Body of pancreas (tissue), 4 donors: ENCODE measurements around the gene NME4. TPM values are rescaled to one million over a fixed set of nuclear protein-coding genes. Genes with fewer than 3 reads are reported as not detected.

ENCODE experiments used
- ATAC-seq: fragments of 150-250 bp; one replicate; pipeline ENCODE4 v1.9.1; 2016
- DNase-seq, 4 donors: peaks; one replicate each; pipeline ENCODE4 v3.0.0-alpha.2; 2019
- H3K27ac ChIP-seq, 4 donors: fragments of 200-600 bp; sonication (generic); 1 replicate in 3 of 4; 2 replicates in 1 of 4; pipeline versions ENCODE4 v1.5.1 to v1.6.1; 2016 to 2019; ENCODE audit warnings: mild to moderate bottlenecking in 1 of 4, mixed read lengths in 1 of 4, moderate library complexity in 1 of 4
- H3K27me3 ChIP-seq, 2 donors: fragments of 200-600 bp; sonication (generic); one replicate each; pipeline ENCODE4 v1.6.0; 2016; ENCODE audit warnings: mild to moderate bottlenecking in 1 of 2
- H3K36me3 ChIP-seq, 2 donors: fragments of 200-600 bp; sonication (generic); replicated peaks in 1 of 2; 2 replicates each; pipeline ENCODE4 v1.5.1; 2016; ENCODE audit warnings: low read depth in 2 of 2; ENCODE audit not compliant: insufficient read depth in 1 of 2
- H3K4me1 ChIP-seq: fragments of 200-600 bp; sonication (generic); one replicate; pipeline ENCODE4 v1.6.0; 2016
- H3K4me3 ChIP-seq, 2 donors: fragments of 200-600 bp; sonication (generic); 1 replicate in 1 of 2; 2 replicates in 1 of 2; pipeline ENCODE4 v1.5.1; 2016 to 2019
- H3K9me3 ChIP-seq, 3 donors: fragments of 200-600 bp; sonication (generic); 1 replicate in 2 of 3; 2 replicates in 1 of 3; pipeline ENCODE4 v1.5.1; 2016
- POLR2A ChIP-seq, 3 donors: fragments of 450-650 bp; IDR thresholded peaks; one replicate each; pipeline ENCODE4 v1.6.1; 2016; ENCODE audit warnings: antibody characterized with exemption in 3 of 3, mild to moderate bottlenecking in 2 of 3
- WGBS, 2 donors: methylation state at CpG; one replicate each; pipeline ENCODE4 v1.1.5; 2017; 5-methylcytosine and 5-hydroxymethylcytosine counted together
- intact Hi-C: fragments of 100-400 bp; cut with DNase I; formaldehyde crosslinking; loops from one replicate; pipeline ENCODE4 v1.15.1; 2023
- total RNA-seq, 2 donors: library from RNA; depleted of rRNA; stranded (reverse); fragments of >200 nt; gene quantifications; one replicate each; pipeline ENCODE4 v1.1.0, GENCODE V29; 2016
- TF ChIP-seq, protein P1 (sequence below), 7 experiments: fragments of 450-650 bp in 4 of 7; fragments of 200-600 bp in 3 of 7; sonication (generic) in 3 of 7; IDR thresholded peaks; one replicate each; pipeline ENCODE4 v1.5.1; 2016 to 2019; ENCODE audit warnings: antibody characterized with exemption in 7 of 7

NME4 gene
- total RNA-seq, 2 donors from 2014 or later, result 20.2 to 33.0 TPM

DNA sequence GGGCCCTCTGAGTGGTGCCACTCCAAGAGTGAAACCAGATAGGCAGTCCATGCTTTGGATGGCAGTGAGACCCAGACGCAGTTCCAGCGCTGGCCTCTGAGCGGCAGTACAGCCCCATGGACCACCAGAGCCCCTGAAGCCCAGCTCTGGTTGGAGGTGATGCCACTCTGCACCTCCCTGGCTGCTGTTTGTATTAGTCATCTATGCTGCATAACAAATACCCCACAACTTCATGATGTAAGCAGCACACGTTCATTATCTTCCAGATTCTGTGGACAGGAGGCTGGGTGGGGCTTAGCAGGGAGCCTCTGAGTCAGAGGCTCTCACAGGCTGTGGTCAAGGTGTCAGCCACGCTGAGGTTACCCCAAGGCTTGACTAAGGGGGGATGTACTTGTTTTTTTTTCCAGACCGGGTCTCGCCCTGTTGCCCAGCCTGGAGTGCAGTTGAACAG lies 5.1 kb upstream of the NME4 start:
- peaks cover 16% of the 10 kb centered on the region for H3K4me1 ChIP-seq
- DNase-seq (peak; percentile 54 to 68 (median 61)), ATAC-seq (peak; percentile 70)
- H3K27me3 ChIP-seq, result no peaks in the 10 kb centered on the region
- 69 to 70% methylated on average over 6 to 7 of the region's 7 CpGs for WGBS, 2 donors
- H3K27ac ChIP-seq, result no peak overlapping the region
- no peak overlapping the region for H3K4me3 ChIP-seq
- no peaks in the 10 kb centered on the region for H3K9me3 ChIP-seq
- intact Hi-C loops, result no loop called here
- TF ChIP-seq POLR2A (IDR thresholded peaks at IDR 0.05), result no peak
- TF ChIP-seq, protein P1, sequence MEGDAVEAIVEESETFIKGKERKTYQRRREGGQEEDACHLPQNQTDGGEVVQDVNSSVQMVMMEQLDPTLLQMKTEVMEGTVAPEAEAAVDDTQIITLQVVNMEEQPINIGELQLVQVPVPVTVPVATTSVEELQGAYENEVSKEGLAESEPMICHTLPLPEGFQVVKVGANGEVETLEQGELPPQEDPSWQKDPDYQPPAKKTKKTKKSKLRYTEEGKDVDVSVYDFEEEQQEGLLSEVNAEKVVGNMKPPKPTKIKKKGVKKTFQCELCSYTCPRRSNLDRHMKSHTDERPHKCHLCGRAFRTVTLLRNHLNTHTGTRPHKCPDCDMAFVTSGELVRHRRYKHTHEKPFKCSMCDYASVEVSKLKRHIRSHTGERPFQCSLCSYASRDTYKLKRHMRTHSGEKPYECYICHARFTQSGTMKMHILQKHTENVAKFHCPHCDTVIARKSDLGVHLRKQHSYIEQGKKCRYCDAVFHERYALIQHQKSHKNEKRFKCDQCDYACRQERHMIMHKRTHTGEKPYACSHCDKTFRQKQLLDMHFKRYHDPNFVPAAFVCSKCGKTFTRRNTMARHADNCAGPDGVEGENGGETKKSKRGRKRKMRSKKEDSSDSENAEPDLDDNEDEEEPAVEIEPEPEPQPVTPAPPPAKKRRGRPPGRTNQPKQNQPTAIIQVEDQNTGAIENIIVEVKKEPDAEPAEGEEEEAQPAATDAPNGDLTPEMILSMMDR (IDR thresholded peaks at IDR 0.05), result peak; percentile 21 to 66 (median 57)
- H3K36me3 ChIP-seq, result no peaks in the 10 kb centered on the region

DNA sequence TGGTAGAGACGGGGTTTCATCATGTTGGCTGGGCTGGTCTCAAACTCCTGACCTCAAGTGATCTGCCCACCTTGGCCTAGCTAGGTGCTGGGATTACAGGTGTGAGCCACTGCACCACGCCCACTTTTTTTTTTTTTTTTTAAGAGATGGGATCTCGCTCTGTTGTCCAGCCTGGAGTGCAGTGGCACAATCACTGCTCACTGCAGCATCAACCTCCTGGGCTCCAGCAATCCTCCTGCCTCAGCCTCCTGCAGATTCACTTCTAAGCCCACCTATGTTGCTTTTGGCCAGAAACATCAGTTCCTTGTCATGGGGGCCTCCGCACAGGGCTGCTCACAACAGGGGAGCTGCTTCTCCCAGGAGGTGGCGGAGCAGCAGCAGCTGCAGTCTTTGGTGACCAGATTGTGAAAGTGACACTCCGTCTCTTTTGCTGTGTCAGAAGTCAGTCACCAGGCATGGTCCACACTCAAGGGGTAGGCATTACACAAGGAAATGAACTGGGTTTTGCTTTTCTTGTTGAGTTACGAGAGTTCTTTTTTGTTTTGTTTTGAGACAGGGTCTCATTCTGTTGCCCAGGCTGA lies 4.5 kb upstream of the NME4 start:
- no peak for ATAC-seq
- Histone ChIP-seq H3K4me1 (peaks cover 16% of the 10 kb centered on the region), H3K9me3 (no peaks in the 10 kb centered on the region), H3K4me3 (no peak overlapping the region), H3K36me3 (no peaks in the 10 kb centered on the region), H3K27me3 (no peaks in the 10 kb centered on the region), H3K27ac (no peak overlapping the region)
- no peak for DNase-seq
- WGBS, 2 donors, result 92 to 98% methylated on average over 7 of the region's 7 CpGs
- intact Hi-C loops, result no loop called here
- TF ChIP-seq, protein P1 (IDR thresholded peaks at IDR 0.05), result no peak
- TF ChIP-seq POLR2A (IDR thresholded peaks at IDR 0.05), result no peak

DNA sequence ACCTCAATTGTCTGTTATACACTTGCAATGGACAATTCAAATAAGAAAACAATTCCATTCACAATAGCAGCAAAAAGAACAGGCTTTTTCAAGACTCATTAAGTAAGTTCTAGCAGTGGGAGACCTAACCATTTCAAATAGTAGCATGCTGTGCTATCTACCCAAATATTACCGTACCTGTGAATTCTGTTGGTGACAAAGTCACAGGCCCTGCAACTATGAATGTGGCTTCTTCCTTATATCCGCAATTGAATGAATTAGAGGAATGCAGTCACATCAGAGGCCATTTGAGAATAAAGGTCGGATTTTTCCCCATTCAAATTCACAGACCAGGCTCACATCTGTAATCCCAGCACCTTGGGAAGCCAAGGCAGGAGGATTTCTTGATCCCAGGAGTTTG lies 800 bp upstream of the NME4 start:
- Histone ChIP-seq H3K4me3 (no peak overlapping the region), H3K9me3 (no peaks in the 10 kb centered on the region), H3K27me3 (no peaks in the 10 kb centered on the region), H3K27ac (peak overlapping the region in 3 of 4 donors; percentile 49 to 82 (median 64)), H3K36me3 (no peaks in the 10 kb centered on the region), H3K4me1 (peaks cover 26% of the 10 kb centered on the region)
- intact Hi-C loops, result loop anchor here (5.0 kb wide), 1 partner anchor 86 kb away; no protein-coding TSS in a partner anchor
- no peak for DNase-seq
- TF ChIP-seq, protein P1 (IDR thresholded peaks at IDR 0.05), result no peak
- no peak for TF ChIP-seq POLR2A (IDR thresholded peaks at IDR 0.05)
- ATAC-seq, result no peak
- 30 to 50% methylated on average over 3 of the region's 3 CpGs for WGBS, 2 donors

DNA sequence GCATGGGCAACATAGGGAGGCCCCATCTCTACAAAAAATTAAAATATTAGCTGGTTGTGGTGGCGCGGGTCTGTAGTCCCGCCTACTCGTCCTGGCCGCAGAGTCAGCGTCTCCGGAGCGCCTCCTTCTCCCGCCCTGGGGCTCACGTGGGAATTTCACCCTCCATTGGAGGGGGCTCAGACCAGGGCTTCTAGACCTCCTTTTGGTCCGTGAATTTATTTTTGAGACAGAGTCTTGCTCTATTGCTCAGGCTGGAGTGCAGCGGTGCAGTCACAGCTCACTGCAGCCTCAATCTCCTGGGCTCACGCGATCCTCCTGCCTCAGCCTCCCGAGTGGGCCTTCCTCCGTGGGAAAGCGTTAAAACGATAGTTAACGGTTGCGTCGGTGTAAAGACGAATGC lies 394 bp upstream of the NME4 start:
- intact Hi-C loops, result loop anchor here (5.0 kb wide), 1 partner anchor 86 kb away; no protein-coding TSS in a partner anchor
- Histone ChIP-seq H3K36me3 (no peaks in the 10 kb centered on the region), H3K4me3 (no peak overlapping the region), H3K4me1 (peaks cover 27% of the 10 kb centered on the region), H3K9me3 (no peaks in the 10 kb centered on the region), H3K27me3 (no peaks in the 10 kb centered on the region), H3K27ac (peak overlapping the region in 3 of 4 donors; percentile 49 to 82 (median 64))
- DNase-seq, result peak in 1 of 4 donors; percentile 41
- ATAC-seq, result no peak
- WGBS, 2 donors, result 20 to 29% methylated on average over 20 to 22 of the region's 22 CpGs
- TF ChIP-seq, protein P1 (IDR thresholded peaks at IDR 0.05), result no peak
- TF ChIP-seq POLR2A (IDR thresholded peaks at IDR 0.05), result no peak
